22Rv1 (cell line): ENCODE data around the gene ATP6V1A.

Experiments used
- ZFX ChIP-seq: fragments of 450-650 bp; IDR thresholded peaks from 2 replicates; pipeline ENCODE4 v1.6.1; 2017; ENCODE audit warnings: antibody characterized with exemption, borderline replicate concordance
- TF ChIP-seq, protein P1 (sequence below): fragments of 450-650 bp; IDR thresholded peaks from 2 replicates; pipeline ENCODE4 v1.5.1; 2017; ENCODE audit warnings: mild to moderate bottlenecking

GRCh38 chr3:113721636-113722035, 25.2 kb upstream of the ATP6V1A start:
- TF ChIP-seq, protein P1, sequence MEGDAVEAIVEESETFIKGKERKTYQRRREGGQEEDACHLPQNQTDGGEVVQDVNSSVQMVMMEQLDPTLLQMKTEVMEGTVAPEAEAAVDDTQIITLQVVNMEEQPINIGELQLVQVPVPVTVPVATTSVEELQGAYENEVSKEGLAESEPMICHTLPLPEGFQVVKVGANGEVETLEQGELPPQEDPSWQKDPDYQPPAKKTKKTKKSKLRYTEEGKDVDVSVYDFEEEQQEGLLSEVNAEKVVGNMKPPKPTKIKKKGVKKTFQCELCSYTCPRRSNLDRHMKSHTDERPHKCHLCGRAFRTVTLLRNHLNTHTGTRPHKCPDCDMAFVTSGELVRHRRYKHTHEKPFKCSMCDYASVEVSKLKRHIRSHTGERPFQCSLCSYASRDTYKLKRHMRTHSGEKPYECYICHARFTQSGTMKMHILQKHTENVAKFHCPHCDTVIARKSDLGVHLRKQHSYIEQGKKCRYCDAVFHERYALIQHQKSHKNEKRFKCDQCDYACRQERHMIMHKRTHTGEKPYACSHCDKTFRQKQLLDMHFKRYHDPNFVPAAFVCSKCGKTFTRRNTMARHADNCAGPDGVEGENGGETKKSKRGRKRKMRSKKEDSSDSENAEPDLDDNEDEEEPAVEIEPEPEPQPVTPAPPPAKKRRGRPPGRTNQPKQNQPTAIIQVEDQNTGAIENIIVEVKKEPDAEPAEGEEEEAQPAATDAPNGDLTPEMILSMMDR: no peak
- TF ChIP-seq ZFX: no peak
